Right renal cortex interstitium (tissue), 3 donors: Measurements from ENCODE around the gene GARIN5A. TPM values are rescaled to one million over a fixed set of nuclear protein-coding genes. Genes with fewer than 3 reads are reported as not detected.

Experiments used
- DNase-seq, 3 donors: peaks; one replicate each; pipeline ENCODE4 v3.0.0-alpha.2; 2013; ENCODE audit warnings: low read depth in 3 of 3, low spot score in 2 of 3
- polyA plus RNA-seq, 3 donors: library from polyadenylated mRNA; unstranded; fragments of 120-200 nt; gene quantifications; one replicate each; pipeline ENCODE4 v1.2.1, GENCODE V29; 2013; ENCODE audit not compliant: insufficient read length in 3 of 3

The GARIN5A gene
- polyA plus RNA-seq, 3 donors, result 5.9 to 7.8 (median 6.8) TPM

- DNase-seq, result no peak
Measured at GRCh38 chr19:50509366-50509765, 32.7 kb upstream of the GARIN5A start.

- DNase-seq, result no peak
Measured at GRCh38 chr19:50508843-50509190, 32.2 kb upstream of the GARIN5A start.

- DNase-seq, result no peak
Measured at GRCh38 chr19:50507376-50507775, 30.7 kb upstream of the GARIN5A start.

- no peak for DNase-seq
Measured at GRCh38 chr19:50506700-50507099, 30.1 kb upstream of the GARIN5A start.

- no peak for DNase-seq
Measured at GRCh38 chr19:50505856-50506611, 29.4 kb upstream of the GARIN5A start.

- no peak for DNase-seq
Measured at GRCh38 chr19:50501568-50502475, 25.2 kb upstream of the GARIN5A start.

- DNase-seq, result no peak
Measured at GRCh38 chr19:50501186-50501567, 24.5 kb upstream of the GARIN5A start.

- no peak for DNase-seq
Measured at GRCh38 chr19:50500753-50501151, 24.1 kb upstream of the GARIN5A start.

- DNase-seq, result no peak
Measured at GRCh38 chr19:50500060-50500752, 23.6 kb upstream of the GARIN5A start.

- no peak for DNase-seq
Measured at GRCh38 chr19:50498219-50499056, 21.8 kb upstream of the GARIN5A start.

- no peak for DNase-seq
Measured at GRCh38 chr19:50497022-50497405, 20.4 kb upstream of the GARIN5A start.

- no peak for DNase-seq
Measured at GRCh38 chr19:50496189-50497021, 19.8 kb upstream of the GARIN5A start.

- DNase-seq, result no peak
Measured at GRCh38 chr19:50495020-50495531, 18.4 kb upstream of the GARIN5A start.

- no peak for DNase-seq
Measured at GRCh38 chr19:50494186-50495019, 17.8 kb upstream of the GARIN5A start.

- DNase-seq, result no peak
Measured at GRCh38 chr19:50493171-50493570, 16.5 kb upstream of the GARIN5A start.

- no peak for DNase-seq
Measured at GRCh38 chr19:50492303-50493052, 15.8 kb upstream of the GARIN5A start.

GRCh38 chr19:50490991-50491472 is 14.4 kb upstream of the GARIN5A start:
- DNase-seq, result no peak

GRCh38 chr19:50490411-50490811 is 13.8 kb upstream of the GARIN5A start:
- DNase-seq, result no peak
